IMR-90 (cell line): Measurements from ENCODE around the gene CDH13.

Source experiments
- BHLHE40 ChIP-seq: fragments of 150-350 bp; IDR thresholded peaks from 2 replicates; pipeline ENCODE4 v1.6.1; 2016; ENCODE audit warnings: mild to moderate bottlenecking, low read depth, low read length
- CEBPB ChIP-seq: IDR thresholded peaks from 2 replicates; pipeline ENCODE4 v1.6.1; 2012; ENCODE audit warnings: low read depth, low read length, improper control_type of control experiment
- CTCF ChIP-seq: conservative IDR thresholded peaks from 2 replicates; pipeline ENCODE4 v1.5.1; 2012; ENCODE audit warnings: mild to moderate bottlenecking, low read depth, low read length, improper control_type of control experiment
- ELK1 ChIP-seq: fragments of 150-350 bp; IDR thresholded peaks from 2 replicates; pipeline ENCODE4 v1.6.1; 2016; ENCODE audit warnings: low read depth, mild to moderate bottlenecking, low read length, moderate library complexity, borderline replicate concordance
- FOS ChIP-seq: fragments of 150-350 bp; IDR thresholded peaks from 2 replicates; pipeline ENCODE4 v1.6.1; 2016; ENCODE audit warnings: low read depth, low read length
- MAFK ChIP-seq: IDR thresholded peaks from 2 replicates; pipeline ENCODE4 v1.6.1; 2012; ENCODE audit warnings: low read depth, low read length, improper control_type of control experiment
- MAZ ChIP-seq: IDR thresholded peaks from 2 replicates; pipeline ENCODE4 v1.6.1; 2012; ENCODE audit warnings: low read depth, mild to moderate bottlenecking, low read length, improper control_type of control experiment, moderate library complexity, borderline replicate concordance
- MXI1 ChIP-seq: IDR thresholded peaks from 2 replicates; pipeline ENCODE4 v1.6.1; 2012; ENCODE audit warnings: low read depth, mild to moderate bottlenecking, low read length, moderate library complexity, borderline replicate concordance
- NFE2L2 ChIP-seq: fragments of 150-350 bp; IDR thresholded peaks from 2 replicates; pipeline ENCODE4 v1.6.1; 2016; ENCODE audit warnings: low read depth, mild to moderate bottlenecking, low read length
- POLR2A ChIP-seq: IDR thresholded peaks from 2 replicates; pipeline ENCODE4 v1.6.1; 2012; ENCODE audit warnings: mild to moderate bottlenecking, low read depth, low read length
- RAD21 ChIP-seq: IDR thresholded peaks from 2 replicates; pipeline ENCODE4 v1.6.1; 2012; ENCODE audit warnings: low read length, improper control_type of control experiment
- RCOR1 ChIP-seq: IDR thresholded peaks from 2 replicates; pipeline ENCODE4 v1.6.1; 2012; ENCODE audit warnings: mild to moderate bottlenecking, low read length, improper control_type of control experiment; ENCODE audit not compliant: insufficient replicate concordance
- RFX5 ChIP-seq: IDR thresholded peaks from 2 replicates; pipeline ENCODE4 v1.8.0; 2012; ENCODE audit warnings: low read depth, mild to moderate bottlenecking, low read length, moderate library complexity
- SMC3 ChIP-seq: fragments of 150-350 bp; IDR thresholded peaks from 2 replicates; pipeline ENCODE4 v1.6.1; 2016; ENCODE audit warnings: low read depth, mild to moderate bottlenecking, antibody characterized with exemption, low read length, moderate library complexity

GRCh38 chr16:83316458-83316857 is 689.7 kb downstream of the CDH13 start:
- TF ChIP-seq CTCF: no peak
- no peak for TF ChIP-seq POLR2A
- TF ChIP-seq ELK1: no peak
- no peak for TF ChIP-seq MXI1
- TF ChIP-seq RAD21: no peak
- TF ChIP-seq NFE2L2: no peak
- TF ChIP-seq RCOR1: no peak
- no peak for TF ChIP-seq MAZ
- TF ChIP-seq BHLHE40: no peak
- TF ChIP-seq MAFK: no peak
- TF ChIP-seq FOS: no peak
- no peak for TF ChIP-seq SMC3
- no peak for TF ChIP-seq CEBPB
- TF ChIP-seq RFX5: no peak
